GM12801 (cell line): Measurements from ENCODE around the gene WDR4.

Experiments used
- TF ChIP-seq, protein P1 (sequence below): IDR thresholded peaks from one replicate; pipeline ENCODE4 v1.5.1; 2011; ENCODE audit warnings: control low read depth; ENCODE audit not compliant: insufficient read length; ENCODE audit errors: extremely low read depth

Gene WDR4

DNA sequence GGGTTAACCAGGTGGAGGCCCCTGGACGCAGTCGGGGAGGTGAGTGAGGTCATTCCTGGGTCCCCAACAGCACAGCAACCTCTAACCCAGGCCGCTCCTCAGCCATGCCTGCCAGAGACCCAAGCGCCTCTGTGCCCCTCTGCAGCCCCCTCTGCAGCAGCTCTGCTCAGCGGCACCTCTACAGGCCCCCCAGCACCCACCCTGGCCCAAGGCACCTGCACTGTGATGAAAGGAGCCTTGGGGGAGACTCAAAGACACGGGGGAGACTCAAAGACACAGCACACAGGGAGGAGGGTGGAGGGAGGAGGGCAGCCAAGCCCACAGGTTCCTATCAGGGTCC lies 19.5 kb downstream of the WDR4 start:
- TF ChIP-seq, protein P1, sequence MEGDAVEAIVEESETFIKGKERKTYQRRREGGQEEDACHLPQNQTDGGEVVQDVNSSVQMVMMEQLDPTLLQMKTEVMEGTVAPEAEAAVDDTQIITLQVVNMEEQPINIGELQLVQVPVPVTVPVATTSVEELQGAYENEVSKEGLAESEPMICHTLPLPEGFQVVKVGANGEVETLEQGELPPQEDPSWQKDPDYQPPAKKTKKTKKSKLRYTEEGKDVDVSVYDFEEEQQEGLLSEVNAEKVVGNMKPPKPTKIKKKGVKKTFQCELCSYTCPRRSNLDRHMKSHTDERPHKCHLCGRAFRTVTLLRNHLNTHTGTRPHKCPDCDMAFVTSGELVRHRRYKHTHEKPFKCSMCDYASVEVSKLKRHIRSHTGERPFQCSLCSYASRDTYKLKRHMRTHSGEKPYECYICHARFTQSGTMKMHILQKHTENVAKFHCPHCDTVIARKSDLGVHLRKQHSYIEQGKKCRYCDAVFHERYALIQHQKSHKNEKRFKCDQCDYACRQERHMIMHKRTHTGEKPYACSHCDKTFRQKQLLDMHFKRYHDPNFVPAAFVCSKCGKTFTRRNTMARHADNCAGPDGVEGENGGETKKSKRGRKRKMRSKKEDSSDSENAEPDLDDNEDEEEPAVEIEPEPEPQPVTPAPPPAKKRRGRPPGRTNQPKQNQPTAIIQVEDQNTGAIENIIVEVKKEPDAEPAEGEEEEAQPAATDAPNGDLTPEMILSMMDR, result no peak

DNA sequence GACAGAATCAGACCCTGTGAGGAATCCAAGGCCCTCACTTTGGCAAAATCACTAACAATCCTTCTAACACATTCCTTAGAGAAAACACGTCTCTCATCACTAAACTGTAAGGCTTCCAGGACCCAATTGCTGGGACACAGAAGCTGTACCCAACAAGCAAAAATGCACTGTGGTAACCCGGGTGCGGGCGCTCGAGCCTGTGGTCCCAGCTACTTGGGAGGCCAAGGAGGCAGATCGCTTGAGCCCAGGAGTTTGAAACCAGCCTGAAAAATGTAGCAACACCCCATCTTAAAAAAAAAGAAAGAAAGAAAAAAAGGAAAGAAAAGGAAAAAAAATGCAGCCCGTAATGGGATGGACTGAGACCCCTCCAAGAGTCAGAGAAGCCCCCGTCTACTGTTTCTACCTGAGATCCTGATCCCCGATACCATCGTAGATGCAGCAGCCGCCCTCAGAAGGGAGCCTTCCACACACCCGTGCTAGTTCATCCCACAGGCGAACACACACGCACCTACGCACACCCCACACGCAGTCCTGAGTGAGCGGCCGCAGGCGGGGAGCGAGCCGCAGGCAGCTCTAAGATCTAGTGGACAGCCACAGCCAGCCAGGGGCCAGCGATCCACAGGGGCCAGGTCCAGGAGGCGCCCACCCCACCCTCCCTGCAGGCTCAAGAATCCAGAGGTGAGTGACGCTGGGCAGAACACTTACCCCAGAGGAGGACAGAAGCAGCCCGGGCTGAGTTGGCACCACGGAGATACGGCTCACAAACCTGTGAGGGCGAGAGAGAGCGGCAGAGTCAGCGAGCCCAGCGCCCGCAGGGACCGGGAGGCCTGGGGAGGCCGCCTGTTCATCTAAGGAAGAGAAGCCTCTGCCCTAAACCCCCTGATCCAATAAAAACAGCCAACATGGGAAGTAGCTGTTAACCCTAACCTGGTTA lies 20.1 kb downstream of the WDR4 start:
- TF ChIP-seq, protein P1, result no peak

DNA sequence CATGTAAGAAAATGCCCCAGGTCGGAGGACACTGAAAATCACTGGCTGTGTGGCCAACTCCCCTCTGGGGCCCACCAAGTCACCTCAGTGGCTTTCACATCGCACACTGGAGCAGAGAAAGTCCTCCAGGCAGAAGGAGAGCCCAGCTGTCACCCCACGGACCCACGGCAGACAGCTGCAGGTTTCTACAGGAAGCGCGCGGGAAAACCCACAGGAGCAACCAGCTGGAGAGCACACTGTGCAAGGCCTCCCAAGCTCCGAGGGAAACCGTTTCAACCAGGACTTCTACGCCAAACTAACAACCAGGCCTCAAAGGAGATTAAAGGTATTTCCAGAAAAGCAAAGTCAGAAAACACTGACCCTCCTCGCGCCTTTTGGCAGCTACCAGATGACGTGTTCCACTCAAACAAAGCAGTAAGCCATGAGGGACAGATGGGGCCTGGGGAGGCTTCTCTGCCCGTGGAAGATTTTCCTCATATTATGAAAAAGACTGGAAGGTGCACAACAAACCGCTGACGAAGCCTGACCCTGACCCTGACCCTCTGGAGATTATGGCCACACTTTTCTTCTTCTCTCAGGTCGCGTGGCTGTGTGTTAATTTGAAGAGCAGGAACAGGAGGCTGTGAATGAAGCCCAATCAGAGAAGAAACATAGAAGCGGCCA lies 21.0 kb downstream of the WDR4 start:
- TF ChIP-seq, protein P1, result no peak

DNA sequence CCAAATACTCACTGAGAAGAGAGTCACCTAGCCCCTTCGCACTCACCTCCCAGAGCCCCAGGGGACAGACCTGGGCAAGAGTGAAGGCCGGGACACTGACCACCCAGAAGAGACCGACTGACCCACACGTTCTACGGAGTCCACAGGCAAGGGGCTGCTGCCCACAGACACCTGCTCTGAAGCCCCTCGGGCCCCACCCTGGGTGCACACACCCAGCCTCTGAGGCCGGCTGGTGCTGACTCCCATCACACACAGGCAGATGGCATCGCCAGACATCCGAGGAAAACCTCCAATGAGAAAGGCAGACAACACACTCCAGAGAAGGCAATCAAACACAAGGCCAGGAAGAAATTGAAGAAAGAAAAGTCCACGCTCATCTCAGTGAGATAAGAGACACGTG lies 22.1 kb downstream of the WDR4 start:
- TF ChIP-seq, protein P1, result no peak

DNA sequence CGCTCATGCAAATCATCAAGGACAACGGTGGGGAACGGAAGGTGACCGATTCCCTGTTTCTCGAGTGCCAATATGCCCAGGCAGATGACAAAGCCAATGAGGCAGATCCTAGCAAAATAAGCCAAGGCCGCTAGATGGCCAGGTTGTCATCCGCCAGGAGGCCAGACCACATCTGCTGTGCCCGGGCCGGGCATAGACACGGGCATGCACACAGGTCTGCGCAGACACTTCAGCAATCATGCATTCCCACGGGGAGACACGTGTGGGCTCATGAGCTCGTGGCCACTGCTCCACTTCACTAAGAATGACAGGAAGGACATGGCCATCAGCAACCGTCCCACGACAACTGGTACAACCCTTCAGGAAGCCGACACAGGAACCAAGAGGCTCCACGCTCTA lies 23.4 kb downstream of the WDR4 start:
- TF ChIP-seq, protein P1, result no peak

DNA sequence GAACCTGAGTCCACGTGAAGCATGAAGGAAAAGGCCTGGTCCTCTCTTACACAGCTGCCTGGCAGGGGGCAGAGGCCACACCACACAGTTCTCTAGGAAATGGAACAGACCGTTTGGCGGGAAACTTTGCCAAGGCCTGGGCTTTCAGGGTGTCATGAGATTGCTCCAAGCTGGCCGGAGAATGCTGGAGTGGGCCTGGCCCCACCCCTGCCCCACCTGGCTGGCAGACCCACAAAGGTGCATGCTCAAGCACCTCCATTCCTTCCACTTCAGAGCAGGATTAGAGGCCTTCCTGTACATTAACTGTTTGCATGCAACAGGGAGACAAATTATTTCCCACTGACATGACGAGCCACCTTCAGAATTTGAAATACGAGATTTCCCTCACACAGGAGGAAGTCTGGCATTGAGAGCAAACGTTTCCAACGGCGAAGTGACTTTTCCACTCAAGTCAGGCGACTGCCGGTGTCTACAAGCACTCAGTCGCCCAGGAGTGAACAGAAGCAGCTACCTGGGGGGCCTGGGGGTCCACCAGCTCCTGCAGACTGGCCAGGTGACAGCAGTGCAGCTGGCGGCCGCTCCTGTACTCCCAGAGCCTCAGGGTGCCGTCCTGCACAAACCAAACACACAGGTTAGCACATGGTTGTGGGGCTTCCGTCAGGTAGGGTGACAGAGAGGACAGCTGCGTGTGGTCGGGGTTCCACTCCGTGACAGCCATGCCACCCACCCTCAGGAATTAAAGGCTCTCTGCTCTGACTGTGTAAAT lies 24.0 kb downstream of the WDR4 start:
- TF ChIP-seq, protein P1, result no peak
